ENCODE results near the gene SLC22A12. TPM values are rescaled to one million over a fixed set of nuclear protein-coding genes. Genes with fewer than 3 reads are reported as not detected.

SLC22A12 gene
- polyA plus RNA-seq, 1 donor from 2014 or later = not detected

- H3K9me3 ChIP-seq (ENCODE audit: low read length) = no peaks in the 10 kb centered on the region
- H3K9me2 ChIP-seq (ENCODE audit: insufficient read depth, low read length) = no peaks in the 10 kb centered on the region
- H2AFZ ChIP-seq (ENCODE audit: low read depth, low read length) = no peak overlapping the region
- TF ChIP-seq POLR2AphosphoS5 (IDR thresholded peaks at IDR 0.05) (no peak), EP300 (conservative IDR thresholded peaks at IDR 0.05; ENCODE audit: poor library complexity, severe bottlenecking) (no peak), REST (IDR thresholded peaks at IDR 0.05; ENCODE audit: borderline replicate concordance) (no peak), MXI1 (conservative IDR thresholded peaks at IDR 0.05; ENCODE audit: poor library complexity, severe bottlenecking) (no peak), SMC3 (conservative IDR thresholded peaks at IDR 0.05; ENCODE audit: poor library complexity) (no peak), EZH2 (IDR thresholded peaks at IDR 0.05; ENCODE audit: borderline replicate concordance, insufficient read depth, low read length, poor library complexity, severe bottlenecking) (no peak), RAD21 (conservative IDR thresholded peaks at IDR 0.05) (no peak), CTCF (IDR thresholded peaks at IDR 0.05; ENCODE audit: poor library complexity, severe bottlenecking) (no peak), TAF1 (IDR thresholded peaks at IDR 0.05; ENCODE audit: low read depth) (no peak)
- H3K27me3 ChIP-seq (ENCODE audit: insufficient read depth, low read depth, low read length) = no peaks in the 10 kb centered on the region
- H3K4me2 ChIP-seq (ENCODE audit: low read length) = no peak overlapping the region
- no peak overlapping the region for H3K4me3 ChIP-seq (ENCODE audit: low read length)
- no peaks in the 10 kb centered on the region for H4K20me1 ChIP-seq (ENCODE audit: insufficient read depth)
- H3K79me2 ChIP-seq (replicated peaks; ENCODE audit: insufficient read depth, low read length) = no peaks in the 10 kb centered on the region
- H3K27ac ChIP-seq (ENCODE audit: low read length) = peak overlapping the region; percentile 86
- H3F3A ChIP-seq (ENCODE audit: insufficient read depth, low read length, poor library complexity, severe bottlenecking) = no peaks in the 10 kb centered on the region
- no peak overlapping the region for H3K9ac ChIP-seq (ENCODE audit: low read length)
- H3K36me3 ChIP-seq (ENCODE audit: insufficient read depth, low read length) = peaks cover 18% of the 10 kb centered on the region
Observed at GRCh38 chr11:64619196-64619595, 28.2 kb downstream of the SLC22A12 start.

GRCh38 chr11:64619811-64620380 lies 28.9 kb downstream of the SLC22A12 start:
- Histone ChIP-seq H3K27me3 (ENCODE audit: insufficient read depth, low read depth, low read length) (no peaks in the 10 kb centered on the region), H4K20me1 (ENCODE audit: insufficient read depth) (no peaks in the 10 kb centered on the region), H3K9ac (ENCODE audit: low read length) (peak overlapping the region; percentile 58), H3K4me2 (ENCODE audit: low read length) (no peak overlapping the region), H3K79me2 (replicated peaks; ENCODE audit: insufficient read depth, low read length) (no peaks in the 10 kb centered on the region), H2AFZ (ENCODE audit: low read depth, low read length) (no peak overlapping the region), H3K36me3 (ENCODE audit: insufficient read depth, low read length) (peaks cover 18% of the 10 kb centered on the region), H3K27ac (ENCODE audit: low read length) (peak overlapping the region; percentile 86), H3K9me3 (ENCODE audit: low read length) (no peaks in the 10 kb centered on the region), H3K9me2 (ENCODE audit: insufficient read depth, low read length) (no peaks in the 10 kb centered on the region), H3K4me3 (ENCODE audit: low read length) (peak overlapping the region; percentile 54), H3F3A (ENCODE audit: insufficient read depth, low read length, poor library complexity, severe bottlenecking) (no peaks in the 10 kb centered on the region)
- no peak for TF ChIP-seq MXI1 (conservative IDR thresholded peaks at IDR 0.05; ENCODE audit: poor library complexity, severe bottlenecking)
